Fibroblast of lung (primary cell): ENCODE results near the gene SETX.

Source experiments
- EZH2 ChIP-seq: IDR thresholded peaks from 2 replicates; pipeline ENCODE4 v1.5.1; 2012; ENCODE audit warnings: low read length, control low read depth, mild to moderate bottlenecking; ENCODE audit errors: missing control alignments
- TF ChIP-seq, protein P1 (sequence below), 2 donors: IDR thresholded peaks in 1 of 2; conservative IDR thresholded peaks in 1 of 2; 1 replicate in 1 of 2; 2 replicates in 1 of 2; pipeline ENCODE4 v1.5.1; 2011 to 2012; ENCODE audit warnings: low read length in 2 of 2, control low read depth in 1 of 2, inconsistent platforms in 1 of 2, low read depth in 1 of 2, mild to moderate bottlenecking in 1 of 2

DNA sequence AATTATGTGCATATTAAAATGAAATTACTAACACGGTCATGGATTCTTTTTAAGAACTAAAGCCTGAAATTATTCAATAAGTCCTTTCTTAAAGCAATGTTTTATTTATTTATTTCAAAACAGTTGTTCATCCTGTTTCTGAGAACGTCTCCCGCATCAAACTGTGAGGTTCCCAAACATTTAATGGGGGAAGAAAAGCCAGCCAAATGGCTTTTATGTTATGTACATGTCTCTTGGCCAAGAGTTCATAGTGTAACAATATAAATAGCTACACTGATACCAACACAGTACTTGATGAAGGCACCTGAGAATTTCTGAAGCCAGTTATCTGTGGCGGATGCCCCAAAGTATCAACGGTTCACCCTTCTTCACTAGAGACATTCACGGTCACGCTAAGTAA is 36.2 kb upstream of the SETX start:
- TF ChIP-seq, protein P1, sequence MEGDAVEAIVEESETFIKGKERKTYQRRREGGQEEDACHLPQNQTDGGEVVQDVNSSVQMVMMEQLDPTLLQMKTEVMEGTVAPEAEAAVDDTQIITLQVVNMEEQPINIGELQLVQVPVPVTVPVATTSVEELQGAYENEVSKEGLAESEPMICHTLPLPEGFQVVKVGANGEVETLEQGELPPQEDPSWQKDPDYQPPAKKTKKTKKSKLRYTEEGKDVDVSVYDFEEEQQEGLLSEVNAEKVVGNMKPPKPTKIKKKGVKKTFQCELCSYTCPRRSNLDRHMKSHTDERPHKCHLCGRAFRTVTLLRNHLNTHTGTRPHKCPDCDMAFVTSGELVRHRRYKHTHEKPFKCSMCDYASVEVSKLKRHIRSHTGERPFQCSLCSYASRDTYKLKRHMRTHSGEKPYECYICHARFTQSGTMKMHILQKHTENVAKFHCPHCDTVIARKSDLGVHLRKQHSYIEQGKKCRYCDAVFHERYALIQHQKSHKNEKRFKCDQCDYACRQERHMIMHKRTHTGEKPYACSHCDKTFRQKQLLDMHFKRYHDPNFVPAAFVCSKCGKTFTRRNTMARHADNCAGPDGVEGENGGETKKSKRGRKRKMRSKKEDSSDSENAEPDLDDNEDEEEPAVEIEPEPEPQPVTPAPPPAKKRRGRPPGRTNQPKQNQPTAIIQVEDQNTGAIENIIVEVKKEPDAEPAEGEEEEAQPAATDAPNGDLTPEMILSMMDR (conservative IDR thresholded peaks at IDR 0.05 in 1 of 2, IDR thresholded peaks at IDR 0.05 in 1 of 2; ENCODE audit: low read depth in 1 of 2, low read length in 2 of 2), result no peak
- no peak for TF ChIP-seq EZH2
